Measurements from ENCODE around the gene RBM20.
A peak's percentile ranks its signal among the peaks of the same experiment; 100 is the strongest.

RBM20 gene

GRCh38 chr10:110818311-110819256 is 174.4 kb downstream of the RBM20 start:
- DNase-seq, result peak; percentile 47

GRCh38 chr10:110820321-110820814 is 176.2 kb downstream of the RBM20 start:
- DNase-seq, result peak; percentile 57

- no peak for DNase-seq
Observed at GRCh38 chr10:110821508-110821907, 177.4 kb downstream of the RBM20 start.

DNA sequence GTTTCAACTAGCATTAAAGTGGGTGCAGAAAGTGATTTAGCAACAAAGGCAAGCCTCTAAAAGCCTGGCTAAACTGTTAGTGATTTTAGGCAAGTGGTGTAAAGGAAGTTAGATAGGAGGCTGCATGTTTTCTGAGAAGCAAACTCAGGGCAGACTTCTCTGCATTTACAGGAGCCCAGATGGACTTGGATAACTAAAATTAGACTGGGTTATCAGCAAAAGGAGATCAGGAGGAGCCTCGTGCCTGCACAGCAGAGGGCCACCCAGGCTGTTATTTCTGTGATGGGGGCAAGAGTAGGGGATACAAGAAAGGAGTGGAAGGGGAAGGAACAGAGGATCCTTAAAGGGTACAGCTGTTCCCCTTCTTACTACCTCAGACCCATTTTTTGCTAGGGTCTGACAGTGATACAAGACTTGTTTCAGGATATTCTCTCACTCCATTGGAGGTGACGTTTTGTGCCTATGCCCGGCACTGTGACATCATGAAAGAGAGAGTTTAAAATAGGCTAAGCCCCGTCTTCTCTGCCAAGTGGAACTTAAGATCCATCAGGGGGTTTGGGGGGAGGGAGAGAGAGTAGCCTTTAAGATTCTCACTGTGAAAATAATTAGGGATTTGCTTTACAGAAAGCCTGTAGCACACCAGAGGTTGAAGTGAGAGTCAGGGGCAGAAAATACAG is 178.0 kb downstream of the RBM20 start:
- no peak for DNase-seq

GRCh38 chr10:110822712-110823311 is 178.7 kb downstream of the RBM20 start:
- peak; percentile 36 for DNase-seq

DNA sequence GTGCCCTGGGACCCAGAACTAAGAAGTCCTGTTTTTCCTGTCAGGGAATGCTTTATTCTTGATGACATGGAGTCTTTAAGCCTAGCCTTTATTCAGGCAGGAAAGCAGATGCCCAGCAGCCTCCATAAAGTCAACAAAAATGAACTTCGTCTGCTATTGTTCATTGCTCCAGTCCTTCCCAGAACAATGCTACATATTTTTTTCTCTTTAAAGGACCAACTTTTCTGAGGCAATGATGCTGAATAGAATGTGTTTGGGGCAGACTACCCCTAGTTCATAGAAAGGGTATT is 180.0 kb downstream of the RBM20 start:
- no peak for DNase-seq

DNA sequence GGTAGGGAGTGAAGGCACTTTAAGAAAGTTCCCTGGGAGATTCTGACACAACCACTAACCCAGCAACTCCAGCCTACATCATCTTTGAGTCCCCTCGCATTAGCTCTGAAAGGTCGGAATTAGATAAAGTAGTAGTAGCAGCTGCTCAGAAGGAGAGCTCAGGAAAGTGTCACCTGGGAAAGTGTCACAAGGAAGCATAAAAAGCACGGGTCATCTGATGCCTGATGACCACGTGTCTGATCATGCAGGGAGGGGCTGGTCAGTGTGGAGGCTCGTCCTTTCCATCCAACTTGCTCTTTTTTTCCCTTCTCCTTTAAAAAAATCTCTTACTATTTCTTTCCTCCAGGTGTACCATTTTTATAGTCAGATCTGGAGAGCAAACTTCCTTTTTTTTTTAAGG is 180.5 kb downstream of the RBM20 start:
- no peak for DNase-seq

GRCh38 chr10:110825508-110825907 is 181.4 kb downstream of the RBM20 start:
- no peak for DNase-seq

DNA sequence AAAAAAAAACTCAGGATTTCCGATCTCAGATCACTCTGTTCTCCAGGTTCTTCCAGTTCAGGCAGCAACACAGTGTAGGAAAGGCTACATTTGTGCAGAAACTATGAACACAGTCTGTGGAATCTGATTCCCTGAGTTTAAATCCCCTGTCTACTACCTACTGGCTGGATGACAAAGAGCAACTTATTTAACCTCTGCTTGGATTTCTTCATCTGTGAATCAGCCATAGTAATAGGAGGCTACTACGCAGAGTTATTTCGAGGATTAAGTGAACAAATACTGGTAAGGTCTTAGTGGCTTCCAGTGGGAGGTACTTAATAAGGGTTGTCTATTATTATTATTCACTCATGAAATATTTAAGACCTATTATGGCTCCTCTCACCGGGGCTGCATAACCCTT is 183.3 kb downstream of the RBM20 start:
- no peak for DNase-seq

- no peak for DNase-seq
Observed at GRCh38 chr10:110827875-110828274, 183.7 kb downstream of the RBM20 start.

GRCh38 chr10:110828525-110828924 is 184.4 kb downstream of the RBM20 start:
- DNase-seq, result no peak

DNA sequence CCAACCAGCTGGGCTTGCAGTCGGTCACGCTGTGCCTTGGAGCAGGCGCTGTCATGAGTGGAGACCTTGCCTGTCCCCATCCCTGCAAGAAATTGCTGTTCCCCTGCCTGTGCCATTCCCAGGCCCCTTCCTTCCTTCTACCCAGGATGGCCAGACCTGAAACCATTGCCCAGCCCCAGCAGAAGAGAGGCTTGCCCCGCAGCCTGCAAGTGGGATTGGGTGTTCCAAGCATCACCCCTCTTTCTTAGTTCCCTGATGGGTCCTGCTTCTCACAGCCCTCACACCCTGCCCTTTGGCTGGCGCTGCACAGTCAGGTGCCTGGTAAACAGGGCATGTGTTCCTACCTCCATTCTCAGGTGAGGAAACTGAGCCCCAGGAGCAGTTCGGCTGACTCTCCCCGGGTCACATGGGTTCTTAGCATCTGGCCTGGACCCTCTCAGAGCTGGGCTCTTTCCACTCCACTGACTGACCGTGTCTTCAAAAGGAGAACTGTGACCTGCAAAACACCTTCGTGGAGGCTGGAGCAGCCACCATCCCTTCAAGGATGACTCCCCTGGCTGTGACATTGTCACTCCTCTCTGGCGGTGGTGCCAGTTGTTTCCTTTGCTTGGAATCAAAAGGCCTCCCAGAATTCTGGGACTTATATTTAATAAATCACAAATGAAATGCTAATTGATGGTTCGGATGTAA is 185.7 kb downstream of the RBM20 start:
- DNase-seq, result no peak

DNA sequence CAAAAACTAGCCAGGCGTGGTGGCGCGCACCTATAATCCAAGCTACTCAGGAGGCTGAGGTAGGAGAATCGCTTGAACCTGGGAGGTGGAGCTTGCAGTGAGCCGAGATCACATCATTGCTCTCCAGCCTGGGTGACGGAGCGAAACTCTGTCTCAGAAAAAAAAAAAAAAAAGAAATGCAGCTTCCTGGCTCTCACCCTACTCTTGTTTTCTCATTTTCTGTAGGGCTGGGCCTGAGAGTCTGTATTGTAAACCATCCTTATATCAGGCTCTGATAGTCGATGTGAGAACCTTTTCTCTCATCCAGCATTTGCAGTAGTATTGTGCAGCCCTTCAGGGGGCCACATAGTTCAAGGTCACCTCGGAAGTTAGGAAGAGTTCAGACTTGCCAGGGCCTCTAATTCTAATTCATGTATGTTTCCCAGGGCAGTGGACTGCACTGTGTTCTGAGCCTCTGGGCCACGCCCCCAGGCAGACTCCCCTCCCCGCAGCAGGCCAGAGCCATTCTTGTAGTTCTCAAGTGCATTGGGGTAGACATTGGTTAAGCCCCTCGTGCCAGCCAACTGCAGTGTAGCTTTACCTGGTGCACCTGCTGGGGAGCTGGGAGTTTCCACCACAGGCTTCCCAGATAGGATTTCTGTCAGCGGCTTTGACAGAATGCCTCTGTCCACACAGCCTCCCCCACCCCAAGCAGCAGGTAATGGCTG is 189.3 kb downstream of the RBM20 start:
- no peak for DNase-seq

GRCh38 chr10:110833941-110834628 is 189.9 kb downstream of the RBM20 start:
- DNase-seq, result no peak

DNA sequence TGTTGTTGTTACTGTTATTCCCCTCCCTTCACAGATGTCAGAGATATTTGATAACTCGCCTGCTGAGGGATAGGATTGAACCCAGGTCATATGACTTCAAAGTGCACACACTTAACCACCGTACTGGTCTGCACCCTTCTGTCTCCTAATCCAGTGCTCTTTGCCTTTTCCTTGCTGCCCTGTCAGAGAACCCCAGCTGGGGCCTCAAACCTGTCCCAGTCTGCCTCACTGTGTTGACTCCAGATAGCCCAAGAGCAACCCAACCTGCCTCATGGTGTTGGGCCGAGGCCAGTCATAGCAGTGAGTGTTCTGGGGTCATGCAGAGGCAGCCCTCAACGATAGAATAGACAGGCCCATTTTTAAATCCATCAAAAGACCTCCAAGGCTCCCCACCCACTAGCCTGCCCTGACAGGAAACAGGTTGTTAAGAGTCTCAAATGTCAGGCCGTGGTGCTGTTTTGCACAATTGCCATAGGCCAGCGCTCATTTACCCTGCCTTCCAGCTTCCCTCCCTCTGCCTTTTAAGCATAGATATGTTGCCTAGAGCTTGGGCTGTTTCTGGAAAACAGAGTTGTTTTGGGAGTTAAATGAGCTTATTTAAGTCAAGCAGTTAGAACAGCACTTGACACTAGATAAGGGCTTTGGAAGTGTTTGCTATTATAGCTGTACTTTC is 190.6 kb downstream of the RBM20 start:
- DNase-seq, result peak; percentile 60

- DNase-seq, result no peak
Observed at GRCh38 chr10:110835841-110836240, 191.7 kb downstream of the RBM20 start.

DNA sequence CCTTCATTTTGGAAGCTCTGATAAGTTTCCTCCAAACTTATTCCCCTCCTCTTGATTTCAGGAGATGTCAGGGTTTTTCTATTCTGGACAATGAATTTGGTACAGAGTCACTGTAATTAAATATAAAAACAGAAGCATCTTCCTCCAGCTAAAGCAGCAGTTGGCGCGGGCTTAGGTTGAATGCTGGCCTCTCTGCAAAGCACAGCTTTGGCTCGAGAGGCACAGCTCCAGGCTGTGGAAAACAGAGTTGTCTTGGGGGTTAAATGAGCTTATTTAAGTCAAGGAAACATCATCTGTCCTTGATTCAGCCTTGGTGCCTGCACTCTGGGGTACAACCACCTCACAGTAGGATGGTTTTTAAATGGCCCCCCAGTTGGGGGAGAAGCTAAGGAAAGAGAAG is 192.6 kb downstream of the RBM20 start:
- DNase-seq, result no peak

DNA sequence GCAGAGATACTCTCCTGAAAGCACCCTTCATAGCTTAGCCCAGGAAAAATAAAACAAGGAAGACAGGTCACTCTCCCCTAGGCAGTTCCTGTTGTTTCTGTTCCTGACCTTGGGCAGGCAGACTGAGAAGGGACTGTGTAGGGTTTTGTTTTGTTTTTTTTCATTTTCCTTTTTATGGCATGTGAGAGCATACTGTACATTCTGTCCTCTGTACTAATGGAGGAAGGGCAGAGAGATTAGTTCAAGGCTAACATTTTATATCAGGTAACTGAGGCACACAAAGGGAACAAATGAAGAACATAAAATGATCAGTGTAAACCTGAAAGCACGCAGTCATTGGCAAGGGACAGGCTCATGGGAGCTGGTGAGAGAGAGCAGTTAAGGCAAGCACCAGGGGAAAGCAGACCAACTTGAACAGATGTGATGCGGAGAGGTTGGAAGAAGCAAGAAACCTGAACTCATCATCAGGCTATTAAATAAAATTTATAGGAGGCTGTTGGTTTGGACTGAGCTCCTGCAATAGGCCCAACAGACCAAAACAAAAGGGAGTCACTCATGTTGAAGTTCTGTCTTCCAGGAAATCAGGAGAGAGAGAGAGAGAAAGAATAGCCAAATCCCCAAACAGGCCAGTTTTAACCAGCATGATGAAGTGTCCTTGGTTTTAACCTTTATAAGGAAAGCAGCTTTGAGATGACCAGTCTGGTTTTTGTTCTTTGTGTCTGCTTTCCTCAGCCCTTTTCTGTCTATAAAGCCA is 193.5 kb downstream of the RBM20 start:
- DNase-seq, result no peak

- no peak for DNase-seq
Observed at GRCh38 chr10:110840225-110840922, 196.2 kb downstream of the RBM20 start.

DNA sequence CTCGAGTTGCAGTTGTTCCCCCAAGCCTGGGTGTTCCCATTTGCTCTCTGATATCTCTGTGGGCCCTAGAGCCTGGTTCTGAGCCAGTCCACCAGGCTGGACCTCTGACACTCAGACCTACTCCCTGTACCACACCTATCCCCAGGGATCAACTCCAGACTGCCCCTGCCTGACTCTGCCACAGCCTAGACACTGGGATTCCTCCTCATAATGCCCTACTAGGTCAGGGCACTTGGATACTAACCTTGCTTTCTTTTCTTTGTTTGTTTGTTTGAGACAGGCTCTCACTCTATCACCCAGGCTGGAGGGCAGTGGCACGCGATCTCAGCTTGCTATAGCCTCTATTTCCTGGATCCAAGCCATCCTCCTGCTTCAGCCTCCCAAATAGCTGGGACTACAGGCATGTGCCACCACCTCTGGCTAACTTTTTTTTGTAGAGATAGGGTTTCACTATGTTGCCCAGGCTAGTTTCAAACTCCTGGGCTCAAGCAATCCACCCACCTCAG is 196.8 kb downstream of the RBM20 start:
- DNase-seq, result no peak
